Measurements from ENCODE around the gene BARHL1.
"Not testable (repeated sequence)": the region's sequence is repeated elsewhere in the genome, so short reads cannot be mapped to it uniquely, and the experiment has no call there.

Gene BARHL1

GRCh38 chr9:132557159-132557558, 25.2 kb upstream of the BARHL1 start:
- no peak for DNase-seq

GRCh38 chr9:132559711-132560110, 22.7 kb upstream of the BARHL1 start:
- no peak for DNase-seq

DNA sequence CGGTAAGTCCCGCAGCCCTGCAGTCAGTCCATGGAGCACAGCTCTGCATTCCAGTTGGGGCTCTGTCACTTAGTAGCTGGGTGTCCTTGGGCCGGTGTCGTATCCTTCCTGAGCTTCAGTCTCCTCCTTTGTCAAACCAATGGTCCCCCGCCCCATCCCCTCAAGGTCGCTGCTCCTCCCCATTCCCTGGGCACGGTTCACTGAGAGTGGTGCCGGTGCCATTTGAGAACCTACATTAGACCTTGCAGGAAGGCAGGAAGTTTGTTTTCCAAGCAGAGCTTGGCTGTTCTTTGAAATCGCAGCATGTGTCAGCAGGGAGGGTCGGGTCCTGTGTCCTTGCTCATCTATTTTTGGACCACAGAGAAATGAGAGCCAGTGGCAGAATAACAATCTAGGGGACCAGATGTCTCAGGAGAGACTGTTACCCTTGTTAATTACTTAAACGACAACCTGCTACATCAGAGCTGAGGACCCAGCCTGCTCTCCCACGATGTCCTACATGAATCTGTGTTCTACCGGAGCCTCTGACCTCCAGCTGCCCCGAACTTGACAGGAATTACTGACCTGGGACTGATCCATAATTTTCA, 21.7 kb upstream of the BARHL1 start:
- DNase-seq = no peak

GRCh38 chr9:132562306-132562573, 20.2 kb upstream of the BARHL1 start:
- DNase-seq = no peak

- no peak for DNase-seq
Observed at GRCh38 chr9:132564526-132564925, 17.9 kb upstream of the BARHL1 start.

DNA sequence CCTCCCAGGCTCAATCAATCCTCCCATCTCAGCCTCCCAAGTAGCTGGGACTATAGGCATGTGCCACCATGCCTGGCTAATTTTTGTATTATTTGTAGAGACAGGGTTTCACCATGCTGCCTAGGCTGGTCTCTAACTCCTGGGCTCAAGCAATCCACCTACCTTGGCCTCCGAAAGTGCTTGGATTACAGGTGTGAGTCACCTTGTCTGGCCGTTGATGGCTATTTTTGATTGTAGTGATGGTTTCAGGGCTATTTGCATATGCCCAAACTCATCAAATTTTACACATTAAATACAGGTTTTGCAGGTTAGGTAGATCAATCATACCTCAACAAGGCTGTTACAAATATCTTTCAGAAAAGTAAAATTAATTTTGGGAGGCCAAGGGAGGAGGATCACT, 13.6 kb upstream of the BARHL1 start:
- DNase-seq = not testable (repeated sequence)

DNA sequence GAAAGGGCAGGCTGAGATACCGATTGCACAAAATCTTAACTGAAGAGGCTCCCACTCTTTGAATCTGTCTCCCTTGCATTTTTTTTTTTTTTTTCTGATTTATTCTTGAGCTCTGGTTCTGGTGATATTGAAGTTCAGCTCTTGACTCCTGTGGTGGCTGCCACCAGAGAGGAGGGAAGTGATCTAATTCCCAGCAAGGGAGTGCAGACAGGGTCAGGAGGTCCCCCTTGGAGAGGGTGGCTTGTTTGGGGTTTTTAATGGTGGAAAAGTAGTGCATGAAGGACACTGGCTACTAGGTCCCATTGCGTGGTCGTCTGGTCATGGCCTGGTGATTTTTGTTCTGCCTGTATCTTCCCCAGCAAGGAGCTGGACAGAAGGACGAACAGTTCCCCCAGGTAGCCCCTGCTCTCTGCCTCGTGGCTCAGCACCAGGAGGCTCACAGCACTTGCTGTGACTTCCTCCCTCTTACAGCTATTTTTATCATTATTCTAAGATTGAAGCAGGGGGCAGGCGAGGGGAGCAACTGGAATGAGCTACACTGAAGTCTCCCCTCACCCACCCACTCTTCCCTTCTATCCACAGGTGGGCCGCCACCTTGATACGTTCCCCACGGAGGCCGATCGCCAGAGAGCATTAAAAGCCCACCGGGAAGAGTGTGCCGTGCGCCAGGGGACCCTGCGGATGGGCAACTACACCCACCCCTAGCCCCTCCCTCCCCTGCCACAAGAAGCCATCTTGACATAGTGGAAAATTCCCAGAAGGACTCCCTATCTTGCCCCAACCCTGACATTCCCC, 10.4 kb upstream of the BARHL1 start:
- DNase-seq = no peak

GRCh38 chr9:132572921-132573320, 9.5 kb upstream of the BARHL1 start:
- no peak for DNase-seq

DNA sequence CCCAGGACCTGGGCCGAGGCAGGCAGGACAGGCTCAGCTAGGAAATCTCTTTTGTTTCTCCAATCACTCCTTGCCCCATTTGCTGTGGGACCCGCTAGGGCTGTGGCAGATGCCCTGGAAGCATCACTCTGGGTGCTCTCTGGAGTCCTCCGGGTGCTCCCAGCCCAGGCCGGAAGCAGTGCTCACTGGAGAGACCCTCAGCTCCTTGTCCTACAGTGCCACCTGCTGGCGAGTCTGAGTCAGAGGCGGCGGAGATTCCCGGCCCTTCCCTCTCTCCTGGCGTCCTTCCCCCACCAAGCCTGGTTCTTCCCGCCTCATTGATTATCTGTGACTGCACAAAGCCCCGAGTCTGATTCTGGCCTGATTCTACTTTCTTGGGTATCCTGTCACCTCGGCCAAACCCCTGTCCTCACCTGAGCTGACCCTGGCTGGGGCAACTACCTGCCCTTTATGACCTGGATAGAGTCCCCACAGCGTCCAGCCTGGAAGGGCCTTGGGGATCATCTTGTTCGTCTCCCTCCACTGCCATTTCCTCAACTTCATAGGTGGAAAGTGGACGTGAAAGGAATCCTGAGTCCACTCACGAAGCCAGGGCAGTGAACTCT, 7.3 kb upstream of the BARHL1 start:
- DNase-seq = no peak

DNA sequence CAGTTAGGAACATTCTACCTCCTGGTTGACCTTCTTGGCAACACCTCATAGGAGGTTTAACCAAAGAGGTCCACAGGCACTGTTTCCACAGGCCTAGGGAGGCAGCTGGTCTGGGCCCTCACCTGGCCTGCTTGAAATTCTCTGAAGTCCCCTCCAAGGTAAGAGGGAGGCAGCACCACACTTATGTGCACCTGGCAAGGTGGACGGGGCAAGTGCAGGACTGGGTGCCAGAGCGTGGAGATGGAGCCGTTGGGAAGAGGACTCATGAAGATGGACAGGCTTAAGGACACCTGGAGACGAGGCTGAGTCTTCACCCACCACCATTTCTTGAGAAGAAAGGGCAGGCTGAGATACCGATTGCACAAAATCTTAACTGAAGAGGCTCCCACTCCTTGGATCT, 6.6 kb upstream of the BARHL1 start:
- no peak for DNase-seq

- DNase-seq = no peak
Observed at GRCh38 chr9:132577119-132577518, 5.3 kb upstream of the BARHL1 start.

- DNase-seq = no peak
Observed at GRCh38 chr9:132578367-132578932, 4.0 kb upstream of the BARHL1 start.

GRCh38 chr9:132579427-132579798, 3.0 kb upstream of the BARHL1 start:
- no peak for DNase-seq

DNA sequence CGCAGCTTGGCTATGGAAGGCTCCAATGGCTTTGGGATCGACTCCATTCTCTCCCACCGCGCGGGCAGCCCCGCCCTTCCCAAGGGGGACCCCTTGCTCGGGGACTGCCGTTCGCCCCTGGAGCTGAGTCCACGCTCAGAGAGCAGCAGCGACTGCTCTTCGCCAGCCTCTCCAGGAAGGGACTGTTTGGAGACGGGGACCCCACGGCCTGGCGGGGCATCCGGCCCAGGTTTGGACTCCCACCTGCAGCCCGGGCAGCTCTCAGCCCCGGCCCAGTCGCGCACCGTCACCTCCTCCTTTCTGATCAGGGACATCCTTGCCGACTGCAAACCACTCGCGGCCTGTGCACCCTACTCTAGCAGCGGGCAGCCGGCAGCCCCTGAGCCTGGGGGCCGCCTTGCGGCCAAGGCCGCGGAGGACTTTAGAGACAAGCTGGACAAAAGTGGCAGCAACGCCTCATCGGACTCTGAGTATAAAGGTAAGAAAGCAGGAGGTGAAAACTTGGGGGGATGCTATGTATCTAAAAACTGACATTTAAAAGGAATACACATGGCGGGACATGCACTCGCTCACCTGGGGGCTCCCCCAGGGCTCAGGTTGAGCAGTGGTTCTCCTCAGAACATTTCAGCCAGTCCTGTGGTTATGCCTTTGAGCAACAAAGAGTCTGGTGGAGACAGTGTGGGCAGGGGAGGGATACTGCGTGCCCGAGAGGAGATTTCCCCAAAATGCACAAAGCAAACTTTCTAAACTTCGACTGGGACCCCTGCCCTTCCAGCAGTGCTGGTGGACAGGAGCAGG, 579 bp downstream of the BARHL1 start:
- DNase-seq = no peak

- no peak for DNase-seq
Observed at GRCh38 chr9:132583584-132584304, 1.3 kb downstream of the BARHL1 start.

GRCh38 chr9:132584601-132585560, 2.5 kb downstream of the BARHL1 start:
- no peak for DNase-seq

DNA sequence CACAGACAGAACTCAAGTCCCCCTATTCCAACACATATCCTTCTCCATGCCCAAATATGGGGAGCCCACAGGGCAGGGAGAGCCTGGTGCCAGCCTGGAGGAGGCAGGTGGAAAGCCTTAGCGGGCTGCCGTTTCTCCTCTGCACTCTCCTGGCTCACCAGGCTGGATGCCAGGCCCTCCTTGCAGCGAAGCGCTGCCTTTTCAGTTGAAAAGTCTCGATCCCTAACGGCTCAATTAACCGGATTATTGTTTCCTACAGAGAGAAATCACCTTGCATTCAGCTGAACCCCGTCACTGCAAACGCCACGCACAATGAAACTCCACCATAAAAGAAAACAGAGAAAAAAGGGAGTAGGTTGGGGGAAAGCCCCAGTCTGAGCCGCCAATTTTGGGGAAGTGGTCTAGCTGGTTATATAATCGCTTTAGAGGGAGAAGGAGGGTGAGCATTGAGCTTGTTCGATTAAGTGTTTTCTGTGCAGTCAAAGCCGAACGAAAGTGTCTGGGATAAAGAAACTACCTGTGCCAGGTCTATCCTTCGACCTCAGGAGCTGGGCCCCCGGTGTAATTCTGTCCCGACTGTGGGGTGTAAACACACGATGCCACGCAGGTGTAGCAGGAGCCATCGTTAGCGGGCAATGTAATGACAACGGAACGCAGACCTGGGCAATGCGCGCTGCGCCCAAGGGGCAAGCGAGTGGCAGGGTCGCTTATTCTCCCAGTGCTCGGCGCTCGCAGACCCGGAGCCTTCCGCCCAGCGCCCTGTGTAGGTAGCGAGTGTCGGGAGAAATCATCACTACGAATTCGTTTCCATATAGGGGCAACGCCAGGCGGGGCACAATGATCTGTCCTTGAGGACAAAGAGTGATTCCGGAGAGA, 3.8 kb downstream of the BARHL1 start:
- no peak for DNase-seq

- no peak for DNase-seq
Observed at GRCh38 chr9:132586830-132587591, 4.6 kb downstream of the BARHL1 start.

DNA sequence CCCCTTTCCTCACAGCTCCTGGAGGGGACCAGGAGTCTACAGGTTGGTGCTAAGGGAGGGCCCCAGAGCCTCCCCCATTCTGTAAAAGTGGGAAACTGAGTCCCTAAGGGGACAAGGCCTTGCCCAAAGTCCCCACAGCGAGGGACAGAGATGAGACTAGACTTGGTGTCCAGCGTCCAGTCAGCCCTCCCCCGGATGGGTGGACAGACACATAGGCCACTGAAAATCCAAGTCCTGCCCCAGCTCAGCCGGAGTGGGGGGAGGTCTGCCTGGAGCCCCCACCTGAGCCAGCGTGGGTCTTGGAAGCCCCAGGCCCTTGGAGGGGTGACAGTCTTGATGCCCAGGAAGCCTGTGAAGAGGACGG, 5.2 kb downstream of the BARHL1 start:
- no peak for DNase-seq

DNA sequence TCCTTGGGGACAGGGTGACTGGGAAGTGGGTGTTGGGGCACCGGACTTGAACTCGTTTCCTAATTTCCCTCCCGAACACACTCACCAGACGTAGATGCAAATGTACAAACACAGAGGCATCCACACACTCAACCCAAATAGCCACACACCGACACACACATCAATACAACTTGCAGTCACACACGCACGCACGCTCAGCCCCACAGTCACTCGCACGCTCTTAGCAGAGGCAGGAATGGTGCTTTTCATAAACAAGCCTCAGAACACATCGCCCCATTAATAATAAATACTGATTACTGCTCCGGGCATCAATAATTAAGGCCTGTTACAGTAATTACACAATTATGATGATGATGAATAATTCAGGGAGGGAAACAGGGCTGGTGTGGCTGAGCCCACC, 5.7 kb downstream of the BARHL1 start:
- no peak for DNase-seq

Data from activated CD4-positive, CD25-positive, alpha-beta regulatory T cell treated with anti-CD3 and anti-CD28 coated beads, Interleukin-2, amount 50 U/mL, for 72 hours (primary cell).